ENCODE measurements around the gene ESX1. TPM values are rescaled to one million over a fixed set of nuclear protein-coding genes. Genes with fewer than 3 reads are reported as not detected.

The ESX1 gene
- total RNA-seq, result not detected
- not detected for polyA plus RNA-seq

- DNase-seq (ENCODE audit: extremely low spot score), result no peak
- Histone ChIP-seq H3K36me3 (ENCODE audit: insufficient read depth) (no peaks in the 10 kb centered on the region), H3K27ac (ENCODE audit: low read depth) (no peak within 1 kb of the TSS), H3K4me3 (ENCODE audit: low read depth, low read length) (peak within 1 kb of the TSS; percentile 9), H3K4me1 (ENCODE audit: insufficient read depth) (no peaks in the 10 kb centered on the region)
- under 1% methylated on average over 56 of the region's 56 CpGs for WGBS
These were observed at the start of gene ESX1 for GRCh38 chrX:104254442-104255115. Gene ESX1 (minus strand): TSS chrX:104254933. CDS start chrX:104254849, 84 bp downstream.

- DNase-seq (ENCODE audit: extremely low spot score), result no peak
- Histone ChIP-seq H3K27ac (ENCODE audit: low read depth) (no peak overlapping the region), H3K36me3 (ENCODE audit: insufficient read depth) (no peaks in the 10 kb centered on the region), H3K4me3 (ENCODE audit: low read depth, low read length) (no peak overlapping the region), H3K4me1 (ENCODE audit: insufficient read depth) (no peaks in the 10 kb centered on the region)
- 29% methylated on average over 1 of the region's 1 CpG for WGBS
These were observed 40.9 kb upstream of the ESX1 start for GRCh38 chrX:104295636-104296035.

- DNase-seq (ENCODE audit: extremely low spot score), result no peak
- Histone ChIP-seq H3K27ac (ENCODE audit: low read depth) (no peak overlapping the region), H3K4me1 (ENCODE audit: insufficient read depth) (no peaks in the 10 kb centered on the region), H3K36me3 (ENCODE audit: insufficient read depth) (no peaks in the 10 kb centered on the region), H3K4me3 (ENCODE audit: low read depth, low read length) (no peak overlapping the region)
- WGBS, result 46% methylated on average over 4 of the region's 4 CpGs
These were observed 34.2 kb upstream of the ESX1 start for GRCh38 chrX:104288961-104289360.

GRCh38 chrX:104288269-104288668, 33.5 kb upstream of the ESX1 start:
- Histone ChIP-seq H3K36me3 (ENCODE audit: insufficient read depth) (no peaks in the 10 kb centered on the region), H3K27ac (ENCODE audit: low read depth) (no peak overlapping the region), H3K4me1 (ENCODE audit: insufficient read depth) (no peaks in the 10 kb centered on the region), H3K4me3 (ENCODE audit: low read depth, low read length) (no peak overlapping the region)
- no peak for DNase-seq (ENCODE audit: extremely low spot score)
- 43% methylated on average over 5 of the region's 5 CpGs for WGBS

GRCh38 chrX:104285201-104285600, 30.5 kb upstream of the ESX1 start:
- Histone ChIP-seq H3K4me1 (ENCODE audit: insufficient read depth) (no peaks in the 10 kb centered on the region), H3K27ac (ENCODE audit: low read depth) (no peak overlapping the region), H3K36me3 (ENCODE audit: insufficient read depth) (no peaks in the 10 kb centered on the region), H3K4me3 (ENCODE audit: low read depth, low read length) (no peak overlapping the region)
- 80% methylated on average over 4 of the region's 4 CpGs for whole genome bisulfite sequencing
- no peak for DNase-seq (ENCODE audit: extremely low spot score)

GRCh38 chrX:104284507-104284906, 29.8 kb upstream of the ESX1 start:
- no peaks in the 10 kb centered on the region for H3K36me3 ChIP-seq (ENCODE audit: insufficient read depth)
- 38% methylated on average over 2 of the region's 2 CpGs for WGBS
- H3K4me1 ChIP-seq (ENCODE audit: insufficient read depth), result no peaks in the 10 kb centered on the region
- H3K27ac ChIP-seq (ENCODE audit: low read depth), result no peak overlapping the region
- DNase-seq (ENCODE audit: extremely low spot score), result no peak
- no peak overlapping the region for H3K4me3 ChIP-seq (ENCODE audit: low read depth, low read length)

- no peaks in the 10 kb centered on the region for H3K4me1 ChIP-seq (ENCODE audit: insufficient read depth)
- H3K4me3 ChIP-seq (ENCODE audit: low read depth, low read length), result no peak overlapping the region
- 25% methylated on average over 9 of the region's 9 CpGs for WGBS
- H3K36me3 ChIP-seq (ENCODE audit: insufficient read depth), result no peaks in the 10 kb centered on the region
- DNase-seq (ENCODE audit: extremely low spot score), result no peak
- H3K27ac ChIP-seq (ENCODE audit: low read depth), result no peak overlapping the region
These were observed 27.5 kb upstream of the ESX1 start for GRCh38 chrX:104282166-104282725.

- no peak for DNase-seq (ENCODE audit: extremely low spot score)
- WGBS, result 89% methylated on average over 4 of the region's 4 CpGs
- Histone ChIP-seq H3K4me3 (ENCODE audit: low read depth, low read length) (no peak overlapping the region), H3K27ac (ENCODE audit: low read depth) (no peak overlapping the region), H3K4me1 (ENCODE audit: insufficient read depth) (no peaks in the 10 kb centered on the region), H3K36me3 (ENCODE audit: insufficient read depth) (no peaks in the 10 kb centered on the region)
These were observed 26.8 kb upstream of the ESX1 start for GRCh38 chrX:104281564-104281963.

- no peak overlapping the region for H3K4me3 ChIP-seq (ENCODE audit: low read depth, low read length)
- 81% methylated on average over 5 of the region's 5 CpGs for WGBS
- H3K4me1 ChIP-seq (ENCODE audit: insufficient read depth), result no peaks in the 10 kb centered on the region
- no peak for DNase-seq (ENCODE audit: extremely low spot score)
- no peak overlapping the region for H3K27ac ChIP-seq (ENCODE audit: low read depth)
- H3K36me3 ChIP-seq (ENCODE audit: insufficient read depth), result no peaks in the 10 kb centered on the region
These were observed 25.9 kb upstream of the ESX1 start for GRCh38 chrX:104280609-104281008.

GRCh38 chrX:104270916-104271512, 16.3 kb upstream of the ESX1 start:
- 1% methylated on average over 7 of the region's 7 CpGs for WGBS
- no peak overlapping the region for H3K4me3 ChIP-seq (ENCODE audit: low read depth, low read length)
- no peak for DNase-seq (ENCODE audit: extremely low spot score)

GRCh38 chrX:104270212-104270611, 15.5 kb upstream of the ESX1 start:
- Histone ChIP-seq H3K4me1 (ENCODE audit: insufficient read depth) (no peaks in the 10 kb centered on the region), H3K27ac (ENCODE audit: low read depth) (no peak overlapping the region), H3K4me3 (ENCODE audit: low read depth, low read length) (no peak overlapping the region), H3K36me3 (ENCODE audit: insufficient read depth) (no peaks in the 10 kb centered on the region)
- no peak for DNase-seq (ENCODE audit: extremely low spot score)
- WGBS, result 35% methylated on average over 6 of the region's 6 CpGs

More at GRCh38 chrX:104270916-104271512, 16.3 kb upstream of the ESX1 start:
- no peaks in the 10 kb centered on the region for H3K4me1 ChIP-seq (ENCODE audit: insufficient read depth)
- H3K27ac ChIP-seq (ENCODE audit: low read depth), result no peak overlapping the region
- no peaks in the 10 kb centered on the region for H3K36me3 ChIP-seq (ENCODE audit: insufficient read depth)

GRCh38 chrX:104255465-104255864, 732 bp upstream of the ESX1 start:
- Histone ChIP-seq H3K27ac (ENCODE audit: low read depth) (no peak overlapping the region), H3K4me1 (ENCODE audit: insufficient read depth) (no peaks in the 10 kb centered on the region), H3K4me3 (ENCODE audit: low read depth, low read length) (no peak overlapping the region), H3K36me3 (ENCODE audit: insufficient read depth) (no peaks in the 10 kb centered on the region)
- no peak for DNase-seq (ENCODE audit: extremely low spot score)
- WGBS, result 4% methylated on average over 13 of the region's 13 CpGs

- Histone ChIP-seq H3K4me3 (ENCODE audit: low read depth, low read length) (peak overlapping the region; percentile 9), H3K27ac (ENCODE audit: low read depth) (no peak overlapping the region)
- WGBS, result 2% methylated on average over 65 of the region's 65 CpGs
These were observed 929 bp downstream of the ESX1 start for GRCh38 chrX:104253567-104254441.

More at GRCh38 chrX:104253567-104254441, 929 bp downstream of the ESX1 start:
- H3K36me3 ChIP-seq (ENCODE audit: insufficient read depth), result no peaks in the 10 kb centered on the region
- H3K4me1 ChIP-seq (ENCODE audit: insufficient read depth), result no peaks in the 10 kb centered on the region
- DNase-seq (ENCODE audit: extremely low spot score), result no peak

Measured in urinary bladder (tissue), 4 donors.